HG03342 (cell line): ENCODE data around the gene RAB7B.

Experiments
- ATAC-seq: cut with Tn5 transposase; IDR thresholded peaks from one replicate; pipeline ENCODE4 v1.9.1; 2021; ENCODE audit warnings: mild to moderate bottlenecking, moderate library complexity; ENCODE audit not compliant: unreplicated experiment

RAB7B gene

DNA sequence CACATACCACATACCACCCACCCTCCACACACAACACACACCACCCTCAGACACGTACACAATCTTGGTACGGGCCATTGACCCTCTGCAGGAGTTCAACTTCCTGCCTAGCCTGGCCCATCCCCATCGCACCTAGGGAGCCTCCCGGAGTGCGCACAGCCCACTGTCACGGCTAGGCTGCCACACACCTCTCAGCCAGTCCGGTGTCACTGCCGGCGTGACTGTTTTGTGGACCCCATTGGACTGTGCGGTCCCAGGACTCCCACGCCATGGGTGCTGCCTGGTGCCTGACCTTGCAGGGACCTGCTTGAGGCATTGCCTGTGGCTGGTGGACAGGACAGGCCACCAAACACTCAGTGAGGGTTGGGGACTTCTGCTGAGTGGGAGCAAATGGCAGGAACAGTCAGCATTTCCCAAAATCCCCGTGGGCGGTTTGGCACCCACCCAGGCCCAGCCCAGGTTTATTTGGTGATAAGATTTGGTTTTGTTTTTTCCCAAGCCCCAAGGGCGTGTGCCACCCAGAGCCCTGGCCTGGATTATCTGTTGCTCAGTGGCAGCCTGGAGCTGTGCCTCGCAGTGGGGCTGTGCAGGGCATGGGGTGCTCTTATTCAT lies 27.7 kb downstream of the RAB7B start:
- ATAC-seq, result no peak

DNA sequence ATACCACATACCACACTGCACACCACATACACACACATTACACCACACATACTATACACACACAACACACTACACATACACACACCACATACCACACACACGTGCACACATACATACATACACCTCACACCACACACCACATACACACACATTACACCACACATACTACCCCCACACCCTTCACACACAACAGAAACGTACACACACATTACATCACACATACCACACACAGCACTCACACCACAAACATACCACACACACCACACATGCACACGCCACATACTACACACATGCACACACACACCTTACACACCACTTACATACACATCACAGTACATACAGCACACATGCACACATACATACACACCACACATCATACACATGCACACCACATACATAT lies 28.5 kb downstream of the RAB7B start:
- no peak for ATAC-seq

DNA sequence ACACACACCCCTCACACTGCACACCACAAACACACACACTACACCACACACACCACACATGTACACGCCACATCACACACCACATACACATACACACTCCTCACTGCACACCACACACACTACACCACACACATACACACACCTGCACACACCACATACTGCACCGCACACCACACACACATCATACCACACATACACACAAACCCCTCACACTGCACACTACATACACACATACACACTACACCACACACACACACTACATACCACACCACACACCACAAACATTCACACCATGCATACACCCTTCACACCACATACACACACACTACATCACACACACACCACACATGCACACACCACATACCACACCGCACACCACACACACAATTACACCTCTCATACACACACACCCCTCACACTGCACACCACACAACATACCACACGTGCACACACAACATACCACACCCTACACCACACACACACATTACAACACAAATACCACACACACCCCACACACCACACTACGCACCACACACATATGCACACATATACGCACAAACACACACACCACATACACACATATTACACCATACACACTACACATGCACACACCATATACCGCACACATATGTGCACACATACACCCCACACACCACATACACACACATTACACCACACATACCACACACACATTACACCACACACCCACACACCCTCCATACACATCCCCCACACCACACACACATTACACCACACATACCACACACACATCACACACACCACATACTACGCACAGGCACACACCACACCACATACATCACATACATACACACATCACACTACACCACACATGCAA lies 29.6 kb downstream of the RAB7B start:
- no peak for ATAC-seq

DNA sequence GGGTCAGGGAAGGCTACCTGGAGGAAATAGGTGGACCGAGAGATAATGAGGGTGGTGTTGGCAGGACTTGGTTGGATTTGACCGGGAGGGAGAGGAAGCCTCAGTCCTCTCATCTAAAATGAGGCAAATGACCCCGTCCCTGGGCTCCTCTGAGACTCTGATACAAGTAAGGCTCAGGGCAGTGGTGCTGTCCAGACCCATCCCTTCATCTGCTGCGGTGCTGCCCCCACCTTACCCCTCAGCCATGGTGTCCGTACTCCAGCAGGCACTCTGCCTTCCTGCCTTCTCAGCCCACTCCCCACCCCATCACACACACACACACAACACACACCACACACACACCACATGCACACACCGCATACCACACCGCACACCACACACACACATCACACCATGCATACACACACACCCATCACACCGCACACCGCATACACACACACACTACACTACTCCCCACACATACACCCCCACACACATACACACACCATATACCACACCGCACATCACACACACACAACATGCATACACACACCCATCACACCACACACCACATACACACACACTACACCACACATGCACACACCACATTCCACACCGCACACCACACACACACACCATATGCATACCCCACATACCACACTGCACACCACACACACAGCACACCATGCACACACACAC lies 30.6 kb downstream of the RAB7B start:
- no peak for ATAC-seq

DNA sequence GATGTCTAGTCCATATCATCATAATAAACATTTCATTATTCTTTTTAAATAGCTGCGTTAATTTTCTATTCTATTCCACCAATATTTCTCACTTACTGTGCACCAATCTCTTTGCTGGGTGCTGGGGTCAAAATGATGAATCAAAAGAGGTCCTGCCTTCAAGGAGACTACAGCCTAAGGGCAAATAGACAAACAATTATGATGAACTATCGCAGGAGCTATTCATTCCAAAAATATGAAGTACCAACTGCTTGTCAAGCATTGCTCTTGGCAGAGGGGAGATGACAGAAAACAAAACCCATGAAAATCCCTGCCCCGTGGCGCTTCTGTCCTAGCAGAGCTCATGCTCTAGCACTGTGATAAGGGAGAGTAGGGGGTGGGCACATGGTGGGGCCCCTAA lies 31.1 kb downstream of the RAB7B start:
- no peak for ATAC-seq

DNA sequence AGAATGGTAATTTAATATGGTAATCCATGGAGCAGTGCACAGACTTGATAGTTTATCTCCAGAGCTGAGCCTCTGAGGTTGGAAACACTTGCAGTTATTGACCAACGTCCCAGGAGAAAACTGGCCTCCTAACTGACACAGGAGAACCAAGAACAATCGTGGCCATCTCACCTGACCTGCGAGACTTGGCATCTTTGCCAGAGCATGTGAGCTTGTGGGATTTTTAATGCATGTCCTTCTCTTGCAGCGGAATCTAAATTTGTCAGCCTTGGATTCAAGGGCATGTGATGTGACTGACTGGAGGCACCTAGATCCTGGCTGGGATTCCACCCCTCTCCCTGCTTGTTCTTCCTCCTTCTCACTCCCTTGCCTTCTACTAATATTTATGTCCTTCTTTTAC lies 32.1 kb downstream of the RAB7B start:
- ATAC-seq, result no peak

DNA sequence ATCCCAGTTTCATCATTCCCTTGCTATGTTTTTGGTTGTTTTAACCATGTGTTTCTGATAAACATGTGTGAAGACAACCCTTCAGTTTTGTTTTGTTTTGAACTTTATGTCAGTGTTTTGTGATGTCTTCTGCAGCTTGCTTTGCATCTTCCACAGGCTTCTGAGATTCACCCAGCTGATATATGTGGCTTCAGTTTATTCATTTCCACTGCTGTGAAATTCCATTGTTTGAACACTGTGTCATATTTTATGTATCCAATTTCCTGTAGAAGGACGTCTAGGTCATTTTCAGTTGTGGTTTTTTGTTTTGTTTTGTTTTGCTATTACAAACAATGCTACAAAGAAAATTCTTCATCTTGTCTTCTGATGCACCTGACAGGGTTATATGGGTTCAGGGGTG lies 32.7 kb downstream of the RAB7B start:
- no peak for ATAC-seq

DNA sequence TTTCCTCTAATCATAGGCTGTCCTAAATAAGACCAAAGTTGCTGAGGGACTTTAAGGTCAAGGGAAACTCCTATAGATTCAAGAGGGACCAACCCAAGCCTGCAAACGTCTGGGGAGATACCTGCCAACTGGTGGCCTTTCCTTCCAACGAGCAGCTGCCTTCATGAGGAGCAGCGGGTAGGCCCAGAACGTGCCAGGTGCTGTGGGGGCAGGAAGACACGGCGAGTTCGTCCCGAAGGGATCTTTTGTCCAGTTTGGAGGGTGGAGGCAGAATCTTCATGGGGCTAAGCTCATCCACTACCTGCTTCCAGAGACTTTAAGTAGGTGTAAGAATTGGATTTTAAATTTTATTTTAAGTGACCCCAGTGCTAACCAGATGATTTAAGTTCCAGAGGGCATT lies 34.0 kb downstream of the RAB7B start:
- ATAC-seq, result no peak

DNA sequence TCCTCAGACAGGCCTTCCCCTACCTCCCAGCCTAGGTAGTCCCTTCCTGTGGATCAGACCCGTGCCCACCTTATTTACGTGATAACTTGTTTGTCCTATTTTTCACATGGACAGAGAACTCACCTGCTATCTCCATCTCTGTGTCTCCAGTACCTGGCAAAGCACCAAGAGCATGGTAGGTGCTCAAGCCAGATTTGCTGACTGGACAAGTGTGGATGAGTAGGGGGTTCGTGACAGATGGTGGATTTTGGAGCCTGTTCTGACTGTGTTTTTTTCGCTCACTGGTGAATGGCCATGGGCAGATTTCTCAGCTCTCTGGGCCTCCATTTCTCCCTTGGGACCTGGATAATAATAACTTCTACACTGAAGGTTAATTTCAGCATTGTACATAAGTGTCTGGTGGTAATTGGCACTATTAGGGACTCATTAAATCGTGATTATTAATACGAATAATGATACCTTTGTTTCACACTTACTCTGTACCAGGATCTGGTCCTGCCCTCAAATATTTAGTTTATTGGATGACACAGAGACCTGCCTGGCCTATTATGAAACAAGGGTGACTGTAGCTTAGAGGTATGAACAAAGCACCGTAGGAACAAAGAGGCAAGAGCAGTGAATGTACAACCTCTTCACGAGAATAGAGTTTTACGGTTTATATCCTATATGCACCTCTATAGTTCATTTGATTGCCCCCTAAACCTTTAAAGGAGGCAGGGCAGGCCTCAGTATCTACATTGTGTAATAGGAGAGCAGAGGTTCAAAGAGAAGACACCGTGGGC lies 35.5 kb downstream of the RAB7B start:
- no peak for ATAC-seq

DNA sequence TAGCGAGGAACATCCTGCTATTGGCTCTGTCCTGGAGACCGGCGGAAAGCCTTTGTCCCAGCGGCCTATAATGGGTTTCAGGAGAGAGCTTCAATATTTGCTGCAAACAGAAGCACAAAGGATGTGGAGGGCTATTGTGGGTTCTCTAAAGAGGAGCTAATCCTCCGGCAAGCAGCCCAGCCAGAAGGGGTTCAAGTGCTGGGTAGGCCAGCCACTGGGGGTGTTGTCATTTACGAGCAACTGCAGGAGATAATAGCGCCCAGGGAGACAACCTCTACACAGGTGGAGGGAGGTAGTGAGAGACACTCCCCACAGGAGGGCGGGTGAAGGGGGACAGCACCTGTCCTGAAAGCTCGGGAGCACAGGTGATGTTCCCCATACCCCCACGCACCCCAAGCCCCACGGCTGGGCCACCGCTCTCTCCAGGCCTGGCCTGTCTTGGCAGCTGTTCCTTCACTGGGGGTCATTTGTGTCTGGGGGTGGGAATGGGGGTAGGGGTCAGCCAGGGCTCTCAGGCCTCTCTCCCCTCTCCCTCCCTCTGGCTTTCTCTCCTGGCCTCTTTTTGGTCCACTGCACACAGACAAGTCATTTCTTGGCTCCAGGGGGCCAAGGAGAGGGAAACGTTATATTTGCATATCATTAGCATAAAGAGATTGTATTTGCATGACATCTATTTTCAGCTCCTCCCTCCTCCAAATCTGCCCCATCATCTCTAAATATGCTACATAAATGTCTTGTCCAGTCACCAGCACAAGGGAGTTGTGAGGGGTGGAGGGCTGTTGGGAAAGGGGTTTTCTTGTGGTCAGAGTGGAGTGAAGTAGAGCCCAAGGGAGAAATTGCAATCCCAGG lies 37.9 kb downstream of the RAB7B start:
- ATAC-seq, result no peak

DNA sequence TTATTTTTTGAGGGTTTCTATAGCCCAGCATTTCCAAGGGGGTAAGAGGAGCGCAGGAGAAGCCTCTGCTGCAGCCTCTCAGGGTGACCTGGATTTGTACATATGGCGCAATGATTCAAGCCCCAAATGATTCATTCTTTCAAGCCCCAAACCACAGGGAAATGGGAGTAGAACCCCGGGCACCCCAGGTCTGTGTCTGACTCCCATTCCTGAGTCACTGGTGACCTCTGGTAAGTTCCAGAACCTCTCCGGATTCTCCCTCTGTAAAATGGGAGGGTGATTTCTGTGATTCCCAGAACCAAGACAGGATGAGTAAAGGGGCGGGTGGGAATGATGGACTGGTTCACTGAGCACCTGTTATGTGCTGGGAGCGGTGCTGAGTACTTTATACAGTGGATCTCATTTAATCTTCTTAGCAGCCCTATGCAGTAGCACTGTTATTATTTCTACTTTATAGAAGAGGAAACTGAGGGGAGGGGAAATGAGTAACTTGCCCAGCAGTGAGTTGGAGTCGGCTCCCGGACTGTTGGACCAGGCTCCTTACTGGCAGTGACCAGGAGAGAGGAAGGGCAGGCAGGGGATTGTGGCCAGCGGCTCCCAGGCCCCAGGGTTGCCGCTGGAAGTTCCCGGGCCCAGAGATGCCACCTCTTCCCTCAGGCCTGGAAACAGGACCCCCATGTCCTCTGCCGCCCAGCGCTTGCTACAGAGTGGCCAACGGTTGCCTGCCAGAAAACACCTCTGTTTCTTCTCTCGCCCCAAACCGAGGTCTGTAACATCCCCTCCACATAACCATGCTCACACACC lies 39.6 kb downstream of the RAB7B start:
- ATAC-seq, result no peak

DNA sequence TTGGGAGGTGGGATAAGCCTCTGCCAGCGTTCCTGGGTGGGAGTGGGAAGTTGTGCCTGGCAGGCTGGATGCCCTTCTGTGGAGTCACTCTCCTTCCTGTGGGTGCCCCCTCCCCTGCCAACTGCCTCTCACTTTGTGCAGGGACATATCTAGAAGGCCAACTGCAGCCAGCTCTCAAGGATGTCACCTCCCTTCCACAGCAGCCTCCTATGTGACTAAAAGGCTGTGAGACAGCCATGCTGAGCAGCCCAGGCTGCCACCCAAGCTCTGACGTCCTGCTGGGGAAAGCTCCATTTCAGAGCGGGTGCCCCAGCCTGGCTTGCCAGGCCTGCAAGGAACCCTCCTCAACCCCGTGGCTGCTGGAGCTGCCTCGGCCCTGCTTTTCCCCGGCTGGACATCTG lies 40.4 kb downstream of the RAB7B start:
- ATAC-seq, result no peak

DNA sequence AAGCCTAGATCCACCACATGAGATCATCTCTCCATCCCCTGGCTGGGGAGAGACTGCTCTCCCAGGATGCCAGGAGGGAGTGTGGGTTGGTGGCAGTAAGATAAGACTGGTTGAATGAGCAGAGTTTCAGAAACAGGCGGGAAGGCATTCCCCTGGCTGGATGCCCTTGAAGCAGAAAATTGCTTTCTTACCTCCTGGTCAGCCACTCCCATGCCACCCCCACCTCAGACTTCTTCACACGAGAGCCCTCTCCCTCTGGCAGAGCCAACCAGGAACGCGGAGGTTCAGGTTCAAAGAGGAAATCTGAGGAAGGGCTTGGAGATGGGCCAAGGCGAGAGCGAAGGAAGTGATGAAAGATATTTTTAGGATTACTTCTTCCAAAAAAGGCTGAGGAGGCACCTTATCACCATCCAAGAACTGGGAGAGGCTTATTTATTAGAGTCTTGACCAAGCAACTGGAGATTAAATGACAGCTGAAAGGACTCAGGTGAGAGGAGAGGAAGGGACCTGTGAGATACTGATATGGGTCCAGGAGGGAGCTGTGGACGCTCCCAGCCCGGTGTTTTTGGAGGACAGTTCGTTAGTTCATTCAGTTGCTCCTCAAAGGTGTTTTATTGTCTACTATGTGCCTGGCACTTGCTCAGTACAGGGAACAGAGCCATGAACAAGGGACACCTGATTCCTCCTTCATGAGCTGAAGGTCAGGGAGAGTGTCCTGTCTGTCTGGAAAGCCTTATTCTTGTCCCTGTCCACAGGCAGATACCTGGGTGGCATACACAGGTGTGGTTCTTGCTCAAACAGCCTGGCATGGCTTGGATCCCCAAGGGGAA lies 41.0 kb downstream of the RAB7B start:
- ATAC-seq, result no peak

DNA sequence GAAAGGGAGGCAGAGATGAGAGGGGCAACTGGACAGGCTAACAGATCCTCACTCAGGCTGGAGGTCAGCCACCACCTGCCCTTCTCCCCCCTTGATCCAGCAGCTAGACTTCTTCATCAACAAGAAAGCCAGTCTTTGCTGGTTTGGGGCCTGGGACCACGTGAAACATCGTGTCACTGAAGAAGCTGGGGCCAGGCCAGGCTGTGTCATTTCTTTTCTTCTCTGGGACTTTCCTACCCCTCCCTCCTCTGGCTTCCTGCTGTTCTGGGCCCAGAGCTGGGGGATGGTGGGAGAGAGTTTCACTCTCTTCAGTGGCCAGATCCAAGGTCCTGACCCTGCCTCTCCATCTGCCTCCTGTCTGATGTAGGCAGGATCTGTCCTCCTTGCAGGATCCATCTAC lies 41.8 kb downstream of the RAB7B start:
- no peak for ATAC-seq

DNA sequence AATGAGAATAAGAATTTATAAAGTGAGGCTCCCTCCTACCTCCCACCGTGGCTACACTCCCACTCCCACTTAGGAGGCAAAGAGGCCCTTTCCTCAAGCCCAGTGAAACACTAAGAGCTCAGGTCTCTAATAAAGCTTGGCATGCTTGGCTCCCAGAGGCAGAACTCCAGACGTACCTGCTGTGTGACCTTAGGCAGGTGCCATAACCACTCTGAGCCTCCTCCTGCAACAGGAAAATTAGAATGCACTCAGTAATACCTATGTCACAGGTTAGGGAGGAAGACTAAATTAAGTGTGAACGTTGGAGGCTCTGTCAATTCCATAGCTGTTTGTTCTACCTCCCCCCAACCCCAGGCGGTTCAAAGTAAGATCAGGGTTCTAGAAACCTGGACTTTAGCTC lies 43.4 kb downstream of the RAB7B start:
- no peak for ATAC-seq

DNA sequence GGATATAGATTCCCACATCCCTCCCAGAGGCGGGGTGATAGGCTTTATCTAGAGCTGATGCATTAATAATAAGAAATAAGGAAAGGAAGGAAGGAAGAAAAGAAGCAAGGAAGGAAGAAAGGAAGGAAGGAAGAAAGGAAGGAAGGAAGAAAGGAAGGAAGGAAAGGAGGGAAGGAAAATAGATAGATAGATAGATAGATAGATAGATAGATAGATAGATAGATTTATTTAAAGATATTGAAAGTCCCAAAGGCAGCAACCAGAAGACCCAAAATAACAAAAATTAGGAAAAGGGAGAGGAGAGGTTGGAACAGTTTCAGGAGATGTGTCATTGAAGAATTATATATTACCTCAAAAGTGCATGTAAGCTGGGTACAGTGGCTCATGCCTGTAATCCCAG lies 47.7 kb downstream of the RAB7B start:
- no peak for ATAC-seq

DNA sequence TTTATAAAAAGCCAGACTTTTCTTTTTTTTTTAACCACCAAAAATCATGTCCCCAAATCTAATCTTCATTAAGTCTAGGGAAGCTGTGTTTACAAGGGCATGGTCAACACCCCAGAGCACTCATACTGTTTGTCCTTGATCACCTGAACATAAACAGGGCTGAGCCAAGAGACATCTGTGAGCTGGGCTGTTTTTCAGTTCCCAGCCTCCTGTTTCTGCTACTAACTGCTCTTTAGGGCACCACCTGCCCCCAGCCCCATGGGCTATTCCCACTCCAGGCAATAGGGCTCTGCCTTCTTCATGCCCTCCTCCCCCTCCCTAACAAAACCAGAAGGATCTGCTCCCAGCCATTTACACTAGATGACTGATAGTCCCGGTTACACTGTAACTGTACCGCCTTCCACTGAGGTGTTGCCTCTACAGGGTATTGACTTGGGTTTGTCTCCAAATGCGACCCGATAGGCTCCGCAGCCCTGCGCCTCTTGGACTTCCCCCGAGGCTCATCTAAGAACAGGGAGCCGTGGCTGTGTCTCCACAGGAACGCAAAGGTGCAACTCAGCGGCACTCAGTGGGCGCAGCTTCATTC lies 48.3 kb downstream of the RAB7B start:
- no peak for ATAC-seq

DNA sequence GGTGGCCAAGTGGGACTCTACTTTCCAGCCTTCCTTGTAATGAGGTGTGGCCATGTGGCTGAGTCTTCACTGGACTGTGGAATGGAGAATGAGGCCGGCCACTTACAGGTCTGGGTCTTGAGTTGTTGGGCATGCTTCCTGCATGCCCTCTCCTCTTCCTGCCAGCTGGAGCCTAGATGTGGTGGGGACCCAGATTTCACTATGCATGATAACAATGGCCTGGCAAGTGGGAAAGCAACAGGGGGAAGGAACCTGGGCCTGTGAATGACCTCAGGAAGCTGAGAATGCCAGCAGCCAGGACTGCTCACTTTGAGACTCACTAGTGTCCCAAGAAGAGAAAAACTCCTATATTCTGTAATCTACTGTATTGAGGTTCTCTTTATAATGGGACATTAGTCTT lies 51.4 kb downstream of the RAB7B start:
- no peak for ATAC-seq
